OCI-LY1 (cell line): Measurements from ENCODE around the gene ANKHD1.

ENCODE experiments used
- H2AFZ ChIP-seq: fragments of 200-600 bp; sonication (generic), shearing (Covaris generic); 2 replicates; pipeline ENCODE4 v1.6.0; 2014; ENCODE audit warnings: antibody characterized with exemption, mild to moderate bottlenecking, low read length
- H3F3A ChIP-seq: fragments of 200-600 bp; sonication (generic), shearing (Covaris generic); 2 replicates; pipeline ENCODE4 v1.6.0; 2014; ENCODE audit warnings: mild to moderate bottlenecking, antibody characterized with exemption, low read length, moderate library complexity; ENCODE audit not compliant: insufficient read depth
- H3K27ac ChIP-seq: fragments of 200-600 bp; sonication (generic); 2 replicates; pipeline ENCODE4 v1.5.1; 2014; ENCODE audit warnings: low read length, mixed run types, mild to moderate bottlenecking, low read depth; ENCODE audit not compliant: poor library complexity, severe bottlenecking
- H3K27me3 ChIP-seq: fragments of 200-600 bp; sonication (generic); 2 replicates; pipeline ENCODE4 v1.6.0; 2014; ENCODE audit warnings: antibody characterized with exemption, mild to moderate bottlenecking, low read length, moderate library complexity; ENCODE audit not compliant: insufficient read depth
- H3K36me3 ChIP-seq: fragments of 200-600 bp; sonication (generic); 2 replicates; pipeline ENCODE4 v1.6.1; 2014; ENCODE audit warnings: mild to moderate bottlenecking, antibody characterized with exemption, low read length, moderate library complexity, mixed read lengths; ENCODE audit not compliant: insufficient read depth
- H3K4me1 ChIP-seq: fragments of 200-600 bp; sonication (generic); 2 replicates; pipeline ENCODE4 v1.5.1; 2014; ENCODE audit warnings: mild to moderate bottlenecking, low read length, moderate library complexity; ENCODE audit not compliant: insufficient read depth, severe bottlenecking
- H3K4me2 ChIP-seq: fragments of 200-600 bp; sonication (generic), shearing (Covaris generic); 2 replicates; pipeline ENCODE4 v1.6.1; 2014; ENCODE audit warnings: low read length
- H3K4me3 ChIP-seq: fragments of 200-600 bp; sonication (generic); 2 replicates; pipeline ENCODE4 v1.5.1; 2014; ENCODE audit warnings: low read length, low read depth, mild to moderate bottlenecking, mixed read lengths; ENCODE audit not compliant: poor library complexity, severe bottlenecking
- H3K79me2 ChIP-seq: fragments of 200-600 bp; shearing (Covaris generic); 2 replicates; pipeline ENCODE4 v1.6.1; 2016; ENCODE audit warnings: mixed run types, low read length, mixed read lengths; ENCODE audit not compliant: insufficient read depth
- H3K9ac ChIP-seq: fragments of 200-600 bp; sonication (generic), shearing (Covaris generic); 2 replicates; pipeline ENCODE4 v1.6.1; 2014; ENCODE audit warnings: mild to moderate bottlenecking, low read length, mixed read lengths
- H3K9me2 ChIP-seq: fragments of 200-600 bp; sonication (generic), shearing (Covaris generic); 2 replicates; pipeline ENCODE4 v1.6.1; 2014; ENCODE audit warnings: low read depth, mild to moderate bottlenecking, low read length, mixed read lengths
- H3K9me3 ChIP-seq: fragments of 200-600 bp; shearing (Covaris generic); 2 replicates; pipeline ENCODE4 v1.6.1; 2014; ENCODE audit warnings: low read length, mixed read lengths
- H4K20me1 ChIP-seq: fragments of 200-600 bp; sonication (generic), shearing (Covaris generic); 2 replicates; pipeline ENCODE4 v1.6.0; 2016; ENCODE audit warnings: mild to moderate bottlenecking, low read length; ENCODE audit not compliant: insufficient read depth
- EZH2 ChIP-seq: fragments of 200-600 bp; sonication (generic), shearing (Covaris generic); IDR thresholded peaks from 2 replicates; pipeline ENCODE4 v1.8.0; 2017; ENCODE audit warnings: borderline replicate concordance, mixed run types, mild to moderate bottlenecking, antibody characterized with exemption, low read length, moderate library complexity, mixed read lengths
- TF ChIP-seq, protein P1 (sequence below): fragments of 200-600 bp; sonication (generic), shearing (Covaris generic); IDR thresholded peaks from 2 replicates; pipeline ENCODE4 v1.5.1; 2017; ENCODE audit warnings: mild to moderate bottlenecking, antibody characterized with exemption, low read length, moderate library complexity, mixed read lengths

ANKHD1 gene

GRCh38 chr5:140383300-140383699 lies 18.3 kb upstream of the ANKHD1 start:
- no peak overlapping the region for H3K4me2 ChIP-seq
- no peak for TF ChIP-seq EZH2
- TF ChIP-seq, protein P1, sequence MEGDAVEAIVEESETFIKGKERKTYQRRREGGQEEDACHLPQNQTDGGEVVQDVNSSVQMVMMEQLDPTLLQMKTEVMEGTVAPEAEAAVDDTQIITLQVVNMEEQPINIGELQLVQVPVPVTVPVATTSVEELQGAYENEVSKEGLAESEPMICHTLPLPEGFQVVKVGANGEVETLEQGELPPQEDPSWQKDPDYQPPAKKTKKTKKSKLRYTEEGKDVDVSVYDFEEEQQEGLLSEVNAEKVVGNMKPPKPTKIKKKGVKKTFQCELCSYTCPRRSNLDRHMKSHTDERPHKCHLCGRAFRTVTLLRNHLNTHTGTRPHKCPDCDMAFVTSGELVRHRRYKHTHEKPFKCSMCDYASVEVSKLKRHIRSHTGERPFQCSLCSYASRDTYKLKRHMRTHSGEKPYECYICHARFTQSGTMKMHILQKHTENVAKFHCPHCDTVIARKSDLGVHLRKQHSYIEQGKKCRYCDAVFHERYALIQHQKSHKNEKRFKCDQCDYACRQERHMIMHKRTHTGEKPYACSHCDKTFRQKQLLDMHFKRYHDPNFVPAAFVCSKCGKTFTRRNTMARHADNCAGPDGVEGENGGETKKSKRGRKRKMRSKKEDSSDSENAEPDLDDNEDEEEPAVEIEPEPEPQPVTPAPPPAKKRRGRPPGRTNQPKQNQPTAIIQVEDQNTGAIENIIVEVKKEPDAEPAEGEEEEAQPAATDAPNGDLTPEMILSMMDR = no peak
- H3K36me3 ChIP-seq = no peaks in the 10 kb centered on the region
- no peaks in the 10 kb centered on the region for H3K4me1 ChIP-seq
- 0 out of 2 replicates have a peak, but pooled peaks cover 3% of the 10 kb centered on the region for H3K9me3 ChIP-seq
- H3K9me2 ChIP-seq = no peaks in the 10 kb centered on the region
- no peak overlapping the region for H3K4me3 ChIP-seq
- H3F3A ChIP-seq = no peaks in the 10 kb centered on the region
- H2AFZ ChIP-seq = no peak overlapping the region
- no peaks in the 10 kb centered on the region for H4K20me1 ChIP-seq
- no peak overlapping the region for H3K27ac ChIP-seq
- no peaks in the 10 kb centered on the region for H3K79me2 ChIP-seq
- no peaks in the 10 kb centered on the region for H3K27me3 ChIP-seq
- no peak overlapping the region for H3K9ac ChIP-seq

- no peaks in the 10 kb centered on the region for H3K79me2 ChIP-seq
- H3K4me2 ChIP-seq = no peak overlapping the region
- H3K9ac ChIP-seq = no peak overlapping the region
- no peak overlapping the region for H2AFZ ChIP-seq
- H3K9me3 ChIP-seq = no peaks in the 10 kb centered on the region
- no peaks in the 10 kb centered on the region for H4K20me1 ChIP-seq
- TF ChIP-seq EZH2 = no peak
- TF ChIP-seq, protein P1 = no peak
- H3K27ac ChIP-seq = no peak overlapping the region
- H3K36me3 ChIP-seq = no peaks in the 10 kb centered on the region
- no peaks in the 10 kb centered on the region for H3F3A ChIP-seq
- H3K4me3 ChIP-seq = no peak overlapping the region
- no peaks in the 10 kb centered on the region for H3K4me1 ChIP-seq
- no peaks in the 10 kb centered on the region for H3K9me2 ChIP-seq
- H3K27me3 ChIP-seq = no peaks in the 10 kb centered on the region
These were observed 13.6 kb upstream of the ANKHD1 start for GRCh38 chr5:140388052-140388451.

GRCh38 chr5:140391312-140391711 lies 10.3 kb upstream of the ANKHD1 start:
- H4K20me1 ChIP-seq = no peaks in the 10 kb centered on the region
- no peak overlapping the region for H2AFZ ChIP-seq
- H3F3A ChIP-seq = no peaks in the 10 kb centered on the region
- H3K9me2 ChIP-seq = no peaks in the 10 kb centered on the region
- H3K27ac ChIP-seq = no peak overlapping the region
- H3K4me1 ChIP-seq = no peaks in the 10 kb centered on the region
- no peak overlapping the region for H3K4me2 ChIP-seq
- no peaks in the 10 kb centered on the region for H3K9me3 ChIP-seq
- no peaks in the 10 kb centered on the region for H3K27me3 ChIP-seq
- H3K9ac ChIP-seq = no peak overlapping the region
- no peak for TF ChIP-seq EZH2
- TF ChIP-seq, protein P1 = no peak
- H3K79me2 ChIP-seq = no peaks in the 10 kb centered on the region
- H3K36me3 ChIP-seq = no peaks in the 10 kb centered on the region
- no peak overlapping the region for H3K4me3 ChIP-seq
